Neuronal stem cell (in vitro differentiated cells): Measurements from ENCODE around the gene PIGZ.

Source experiments
- DNase-seq: peaks from one replicate; pipeline ENCODE4 v3.0.0-alpha.2; 2013; ENCODE audit warnings: low spot score
- H2AFZ ChIP-seq: one replicate; pipeline ENCODE4 v1.6.1; 2013; ENCODE audit warnings: mild to moderate bottlenecking, low read length, inconsistent platforms
- H2AK5ac ChIP-seq: 2 replicates; pipeline ENCODE4 v1.6.1; 2013; ENCODE audit warnings: low read depth, mild to moderate bottlenecking, inconsistent platforms, low read length, moderate library complexity, mixed read lengths
- H2BK120ac ChIP-seq: 2 replicates; pipeline ENCODE4 v1.6.1; 2013; ENCODE audit warnings: low read depth, mild to moderate bottlenecking, inconsistent platforms, low read length, moderate library complexity, mixed read lengths
- H2BK12ac ChIP-seq: one replicate; pipeline ENCODE4 v1.6.1; 2013; ENCODE audit warnings: low read length, inconsistent platforms
- H2BK15ac ChIP-seq: 2 replicates; pipeline ENCODE4 v1.6.1; 2013; ENCODE audit warnings: mild to moderate bottlenecking, low read length, inconsistent platforms, mixed read lengths
- H2BK5ac ChIP-seq: one replicate; pipeline ENCODE4 v1.6.1; 2013; ENCODE audit warnings: inconsistent platforms, mild to moderate bottlenecking, low read length, moderate library complexity
- H3K14ac ChIP-seq: one replicate; pipeline ENCODE4 v1.6.1; 2013; ENCODE audit warnings: low read length, inconsistent platforms
- H3K18ac ChIP-seq: 2 replicates; pipeline ENCODE4 v1.6.1; 2013; ENCODE audit warnings: low read length, inconsistent platforms
- H3K23ac ChIP-seq: 2 replicates; pipeline ENCODE4 v1.6.1; 2013; ENCODE audit warnings: low read depth, mild to moderate bottlenecking, mixed read lengths, low read length, inconsistent platforms; ENCODE audit not compliant: poor library complexity
- H3K27ac ChIP-seq: replicated peaks from 3 replicates; pipeline ENCODE4 v1.5.1; 2013; ENCODE audit warnings: low read length, inconsistent platforms
- H3K27me3 ChIP-seq, 3 experiments: 2 replicates each; pipeline ENCODE4 v1.6.1; 2013; ENCODE audit warnings: low read length in 3 of 3, mild to moderate bottlenecking in 2 of 3, inconsistent platforms in 1 of 3, low read depth in 1 of 3, mixed read lengths in 1 of 3, moderate library complexity in 1 of 3; ENCODE audit not compliant: control insufficient read depth in 3 of 3, insufficient read depth in 3 of 3
- H3K36me3 ChIP-seq, 2 donors: replicated peaks in 1 of 2; 2 replicates each; pipeline ENCODE4 v1.6.1; 2013; ENCODE audit warnings: low read length in 2 of 2; ENCODE audit not compliant: control insufficient read depth in 2 of 2, insufficient read depth in 2 of 2
- H3K4ac ChIP-seq: 2 replicates; pipeline ENCODE4 v1.6.1; 2013; ENCODE audit warnings: inconsistent platforms, mild to moderate bottlenecking, low read length, moderate library complexity
- H3K4me1 ChIP-seq, 2 donors: 1 replicate in 1 of 2; 2 replicates in 1 of 2; pipeline ENCODE4 v1.6.1; 2013; ENCODE audit warnings: low read length in 2 of 2, low read depth in 1 of 2; ENCODE audit not compliant: control insufficient read depth in 2 of 2, insufficient read depth in 1 of 2
- H3K4me2 ChIP-seq: one replicate; pipeline ENCODE4 v1.6.1; 2013; ENCODE audit warnings: mild to moderate bottlenecking, low read length, inconsistent platforms; ENCODE audit not compliant: insufficient read depth, poor library complexity, severe bottlenecking
- H3K4me3 ChIP-seq, 2 donors: 2 replicates each; pipeline ENCODE4 v1.5.1; 2013; ENCODE audit warnings: low read length in 2 of 2, mild to moderate bottlenecking in 2 of 2, inconsistent platforms in 1 of 2, moderate library complexity in 1 of 2
- H3K79me1 ChIP-seq: one replicate; pipeline ENCODE4 v1.6.1; 2013; ENCODE audit warnings: low read depth, mild to moderate bottlenecking, inconsistent platforms, low read length, moderate library complexity
- H3K9ac ChIP-seq: one replicate; pipeline ENCODE4 v1.6.1; 2013; ENCODE audit warnings: mild to moderate bottlenecking, low read depth, low read length, inconsistent platforms; ENCODE audit not compliant: poor library complexity
- H3K9me3 ChIP-seq, 2 donors: replicated peaks in 1 of 2; 2 replicates each; pipeline versions ENCODE3 to v1.6.1; 2013; ENCODE audit warnings: low read length in 2 of 2, mild to moderate bottlenecking in 2 of 2, inconsistent platforms in 1 of 2, low read depth in 1 of 2, mixed read lengths in 1 of 2, moderate library complexity in 1 of 2; ENCODE audit not compliant: control insufficient read depth in 2 of 2, insufficient read depth in 1 of 2
- H4K8ac ChIP-seq: one replicate; pipeline ENCODE4 v1.6.1; 2013; ENCODE audit warnings: low read depth, mild to moderate bottlenecking, inconsistent platforms, low read length, moderate library complexity
- H4K91ac ChIP-seq: one replicate; pipeline ENCODE4 v1.6.1; 2013; ENCODE audit warnings: low read length, low read depth, mild to moderate bottlenecking, inconsistent platforms; ENCODE audit not compliant: poor library complexity
- WGBS, 2 donors: extraction: QIAGEN DNeasy Blood & Tissue Kit; methylation state at CpG; one replicate each; pipeline ENCODE4 v1.1.7; 2013; ENCODE audit warnings: missing lambda C conversion rate in 2 of 2, mixed read lengths in 1 of 2; ENCODE audit not compliant: insufficient read length in 2 of 2, insufficient replicate concordance in 1 of 2; ENCODE audit errors: extremely low coverage in 2 of 2; 5-methylcytosine and 5-hydroxymethylcytosine counted together

Gene PIGZ

GRCh38 chr3:196927571-196928453 lies 40.8 kb downstream of the PIGZ start:
- no peak overlapping the region for H3K18ac ChIP-seq
- H3K23ac ChIP-seq, result no peak overlapping the region
- WGBS, 2 donors, result no CpG with 5 or more reads among the region's 7 CpGs
- no peak overlapping the region for H3K9ac ChIP-seq
- no peak overlapping the region for H3K4me2 ChIP-seq
- no peaks in the 10 kb centered on the region for H3K4me1 ChIP-seq
- no peak overlapping the region for H2BK5ac ChIP-seq
- no peak overlapping the region for H3K4ac ChIP-seq
- H2AFZ ChIP-seq, result no peak overlapping the region
- no peak overlapping the region for H4K91ac ChIP-seq
- no peak overlapping the region for H3K14ac ChIP-seq
- H2BK15ac ChIP-seq, result no peak overlapping the region
- no peaks in the 10 kb centered on the region for H3K79me1 ChIP-seq
- no peaks in the 10 kb centered on the region for H3K27me3 ChIP-seq
- H2AK5ac ChIP-seq, result no peak overlapping the region
- no peak overlapping the region for H3K27ac ChIP-seq
- H4K8ac ChIP-seq, result no peak overlapping the region
- H3K36me3 ChIP-seq, result peaks cover 19 to 72% of the 10 kb centered on the region in 2 donors
- H3K9me3 ChIP-seq, result no peaks in the 10 kb centered on the region
- no peak for DNase-seq
- H2BK120ac ChIP-seq, result no peak overlapping the region
- no peak overlapping the region for H2BK12ac ChIP-seq
- H3K4me3 ChIP-seq, result no peak overlapping the region

GRCh38 chr3:196920733-196921132 lies 47.9 kb downstream of the PIGZ start:
- Histone ChIP-seq H3K4me2 (no peak overlapping the region), H3K36me3 (peaks cover under 1 to 51% of the 10 kb centered on the region in 2 donors), H2BK12ac (no peak overlapping the region), H4K91ac (no peak overlapping the region), H2BK5ac (no peak overlapping the region), H3K9me3 (no peaks in the 10 kb centered on the region), H3K4ac (no peak overlapping the region), H3K18ac (no peak overlapping the region), H3K27me3 (no peaks in the 10 kb centered on the region), H3K79me1 (no peaks in the 10 kb centered on the region), H2AFZ (no peak overlapping the region), H3K9ac (no peak overlapping the region), H2BK120ac (no peak overlapping the region), H3K4me3 (no peak overlapping the region), H3K27ac (no peak overlapping the region), H2AK5ac (no peak overlapping the region), H3K4me1 (no peaks in the 10 kb centered on the region), H2BK15ac (no peak overlapping the region), H3K23ac (no peak overlapping the region), H4K8ac (no peak overlapping the region), H3K14ac (no peak overlapping the region)
- no CpG with 5 or more reads among the region's 2 CpGs for WGBS, 2 donors
- no peak for DNase-seq

GRCh38 chr3:196918968-196919367 lies 49.7 kb downstream of the PIGZ start:
- no peak for DNase-seq
- H3K14ac ChIP-seq, result no peak overlapping the region
- no peak overlapping the region for H3K23ac ChIP-seq
- no peak overlapping the region for H3K4me2 ChIP-seq
- H3K4ac ChIP-seq, result no peak overlapping the region
- H3K27me3 ChIP-seq, result no peaks in the 10 kb centered on the region
- no peaks in the 10 kb centered on the region for H3K9me3 ChIP-seq
- H4K91ac ChIP-seq, result no peak overlapping the region
- no peak overlapping the region for H3K27ac ChIP-seq
- H4K8ac ChIP-seq, result no peak overlapping the region
- no peak overlapping the region for H2BK12ac ChIP-seq
- no peak overlapping the region for H3K9ac ChIP-seq
- no peaks in the 10 kb centered on the region for H3K4me1 ChIP-seq
- WGBS, 2 donors, result no CpG with 5 or more reads among the region's 2 CpGs
- peaks cover 10 to 62% of the 10 kb centered on the region in 2 donors for H3K36me3 ChIP-seq
- no peak overlapping the region for H3K4me3 ChIP-seq
- no peak overlapping the region for H2AK5ac ChIP-seq
- H3K79me1 ChIP-seq, result no peaks in the 10 kb centered on the region
- no peak overlapping the region for H2BK120ac ChIP-seq
- H3K18ac ChIP-seq, result no peak overlapping the region
- H2AFZ ChIP-seq, result no peak overlapping the region
- H2BK5ac ChIP-seq, result no peak overlapping the region
- no peak overlapping the region for H2BK15ac ChIP-seq

- no peak overlapping the region for H4K91ac ChIP-seq
- H3K4ac ChIP-seq, result no peak overlapping the region
- no peaks in the 10 kb centered on the region for H3K4me1 ChIP-seq
- H3K36me3 ChIP-seq, result peaks cover 10 to 52% of the 10 kb centered on the region in 2 donors
- H3K4me2 ChIP-seq, result no peak overlapping the region
- no peaks in the 10 kb centered on the region for H3K27me3 ChIP-seq
- no peak overlapping the region for H3K4me3 ChIP-seq
- H2BK12ac ChIP-seq, result no peak overlapping the region
- no peak for DNase-seq
- no peak overlapping the region for H3K9ac ChIP-seq
- no peak overlapping the region for H2BK120ac ChIP-seq
- H3K27ac ChIP-seq, result no peak overlapping the region
- no peaks in the 10 kb centered on the region for H3K79me1 ChIP-seq
- no peak overlapping the region for H3K18ac ChIP-seq
- H2AFZ ChIP-seq, result no peak overlapping the region
- H2BK15ac ChIP-seq, result no peak overlapping the region
- no peak overlapping the region for H4K8ac ChIP-seq
- WGBS, 2 donors, result no CpG with 5 or more reads among the region's 3 CpGs
- H2BK5ac ChIP-seq, result no peak overlapping the region
- no peaks in the 10 kb centered on the region for H3K9me3 ChIP-seq
- H3K23ac ChIP-seq, result no peak overlapping the region
- H3K14ac ChIP-seq, result no peak overlapping the region
- H2AK5ac ChIP-seq, result no peak overlapping the region
Measured at GRCh38 chr3:196916995-196917394, 51.6 kb downstream of the PIGZ start.
